GM18519 (cell line): Measurements from ENCODE around the gene COL24A1.

Experiments used
- ATAC-seq: cut with Tn5 transposase; IDR thresholded peaks from one replicate; pipeline ENCODE4 v1.9.1; 2021; ENCODE audit warnings: mild to moderate bottlenecking, moderate library complexity; ENCODE audit not compliant: unreplicated experiment, low FRiP score

Gene COL24A1

GRCh38 chr1:85707267-85707989 is 449.1 kb downstream of the COL24A1 start:
- ATAC-seq = no peak

- no peak for ATAC-seq
Measured at GRCh38 chr1:85705940-85706339, 450.6 kb downstream of the COL24A1 start.

GRCh38 chr1:85700422-85700821 is 456.1 kb downstream of the COL24A1 start:
- ATAC-seq = no peak

- ATAC-seq = no peak
Measured at GRCh38 chr1:85697895-85698294, 458.7 kb downstream of the COL24A1 start.

GRCh38 chr1:85692730-85693314 is 463.8 kb downstream of the COL24A1 start:
- ATAC-seq = no peak

GRCh38 chr1:85689775-85690404 is 466.7 kb downstream of the COL24A1 start:
- ATAC-seq = no peak

GRCh38 chr1:85683292-85684025 is 473.1 kb downstream of the COL24A1 start:
- ATAC-seq = no peak

- ATAC-seq = no peak
Measured at GRCh38 chr1:85681087-85681486, 475.5 kb downstream of the COL24A1 start.
